Measurements from ENCODE around the gene LIN28A.

Gene LIN28A, protein sequence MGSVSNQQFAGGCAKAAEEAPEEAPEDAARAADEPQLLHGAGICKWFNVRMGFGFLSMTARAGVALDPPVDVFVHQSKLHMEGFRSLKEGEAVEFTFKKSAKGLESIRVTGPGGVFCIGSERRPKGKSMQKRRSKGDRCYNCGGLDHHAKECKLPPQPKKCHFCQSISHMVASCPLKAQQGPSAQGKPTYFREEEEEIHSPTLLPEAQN

DNA sequence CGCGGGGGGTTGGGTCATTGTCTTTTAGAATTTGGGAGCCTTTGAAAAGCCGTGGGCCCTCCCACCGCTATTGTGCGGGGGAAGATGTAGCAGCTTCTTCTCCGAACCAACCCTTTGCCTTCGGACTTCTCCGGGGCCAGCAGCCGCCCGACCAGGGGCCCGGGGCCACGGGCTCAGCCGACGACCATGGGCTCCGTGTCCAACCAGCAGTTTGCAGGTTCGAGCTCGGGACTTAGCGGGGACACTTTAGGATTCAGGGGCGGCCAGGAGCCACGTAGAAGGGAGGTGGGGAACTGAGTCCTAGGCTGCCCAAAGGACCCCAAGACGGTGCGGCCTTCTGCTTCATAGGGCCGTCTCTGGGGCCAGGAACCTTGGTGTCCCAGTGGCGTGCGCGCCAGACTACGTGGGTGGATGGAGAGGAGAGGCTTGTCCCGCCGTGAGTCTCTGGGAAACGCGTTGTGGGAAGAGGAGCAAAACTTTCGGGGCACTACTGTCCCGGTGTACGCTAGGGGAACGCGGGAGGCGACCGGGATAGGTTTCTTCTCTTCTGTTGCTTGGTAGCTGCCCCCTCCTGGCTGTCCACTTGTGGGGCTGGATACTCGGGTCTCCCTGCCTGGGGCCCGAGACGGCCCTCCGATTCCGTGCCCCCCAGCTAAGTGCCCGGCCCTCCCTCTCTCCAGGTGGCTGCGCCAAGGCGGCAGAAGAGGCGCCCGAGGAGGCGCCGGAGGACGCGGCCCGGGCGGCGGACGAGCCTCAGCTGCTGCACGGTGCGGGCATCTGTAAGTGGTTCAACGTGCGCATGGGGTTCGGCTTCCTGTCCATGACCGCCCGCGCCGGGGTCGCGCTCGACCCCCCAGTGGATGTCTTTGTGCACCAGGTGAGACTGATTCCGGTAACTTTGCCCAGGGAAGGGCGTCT lies at the start of gene LIN28A:
Gene LIN28A (plus strand): TSS at position 112 of the 918 bp plus-strand sequence. CDS start 75 bp downstream, at position 187.
- Histone ChIP-seq H3K36me3 (ENCODE audit: insufficient read depth, low read length) (no peaks in the 10 kb centered on the region), H3K4me1 (ENCODE audit: insufficient read depth, low read length) (no peaks in the 10 kb centered on the region), H3K27me3 (ENCODE audit: control insufficient read depth in 1 of 2, insufficient read depth in 2 of 2, low read length in 2 of 2) (peaks cover 27 to 51% of the 10 kb centered on the region in 2 donors), H3K9me3 (ENCODE audit: low read length) (no peaks in the 10 kb centered on the region), H3K27ac (ENCODE audit: low read depth, low read length) (no peak within 1 kb of the TSS), H3K9ac (ENCODE audit: low read length) (no peak within 1 kb of the TSS), H3K4me3 (ENCODE audit: low read depth in 1 of 2, low read length in 2 of 2) (no peak within 1 kb of the TSS)

DNA sequence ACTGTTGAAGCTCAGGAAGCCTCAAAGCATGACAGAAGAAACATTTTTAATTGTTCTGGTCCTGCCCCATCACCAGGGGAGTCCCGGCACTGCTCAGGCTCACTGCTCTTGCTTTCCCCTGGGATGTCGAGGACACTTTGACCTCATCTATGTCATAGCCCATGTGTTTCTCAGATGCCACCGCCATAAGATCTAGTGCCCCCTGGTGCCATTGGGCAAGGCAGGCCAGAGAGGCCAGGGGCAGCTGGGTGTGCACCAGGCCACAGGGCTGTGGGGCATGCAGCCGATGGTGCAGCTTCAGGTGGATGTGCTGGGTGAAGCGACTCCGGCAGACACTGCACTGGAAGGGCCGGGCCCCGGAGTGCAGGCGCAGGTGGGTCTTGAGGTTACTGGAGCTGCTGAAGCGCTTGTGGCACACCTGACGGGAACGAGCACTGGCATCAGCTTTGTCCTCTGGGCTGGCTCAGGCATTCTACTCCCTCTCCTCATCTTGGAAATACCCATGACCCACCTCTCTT lies 49.0 kb upstream of the LIN28A start:
- Histone ChIP-seq H3K9ac (ENCODE audit: low read length) (no peak overlapping the region), H3K4me1 (ENCODE audit: insufficient read depth, low read length) (no peaks in the 10 kb centered on the region), H3K27ac (ENCODE audit: low read depth, low read length) (no peak overlapping the region), H3K27me3 (ENCODE audit: control insufficient read depth in 1 of 2, insufficient read depth in 2 of 2, low read length in 2 of 2) (peaks cover 22 to 42% of the 10 kb centered on the region in 2 donors), H3K9me3 (ENCODE audit: low read length) (no peaks in the 10 kb centered on the region), H3K4me3 (ENCODE audit: low read depth in 1 of 2, low read length in 2 of 2) (no peak overlapping the region), H3K36me3 (ENCODE audit: insufficient read depth, low read length) (no peaks in the 10 kb centered on the region)

DNA sequence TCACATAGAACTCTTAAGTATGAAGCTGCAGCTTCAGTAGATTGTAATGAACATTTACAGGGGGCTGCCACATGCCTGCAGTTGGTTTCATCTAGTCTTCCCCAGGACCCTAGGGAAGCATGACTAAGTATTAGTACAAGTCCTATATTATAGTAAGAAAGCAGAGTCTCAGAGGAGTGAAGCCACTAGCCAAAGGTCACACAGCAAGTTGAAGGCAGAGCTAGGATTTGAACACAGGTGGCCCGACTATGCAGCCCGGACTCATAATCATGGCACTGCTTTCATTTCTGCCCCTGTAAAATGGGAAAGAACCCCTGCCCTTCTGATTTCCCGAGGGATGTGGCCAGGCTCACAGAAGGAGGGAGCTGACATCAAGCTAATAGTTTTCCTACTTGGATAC lies 48.3 kb upstream of the LIN28A start:
- no peaks in the 10 kb centered on the region for H3K9me3 ChIP-seq (ENCODE audit: low read length)

DNA sequence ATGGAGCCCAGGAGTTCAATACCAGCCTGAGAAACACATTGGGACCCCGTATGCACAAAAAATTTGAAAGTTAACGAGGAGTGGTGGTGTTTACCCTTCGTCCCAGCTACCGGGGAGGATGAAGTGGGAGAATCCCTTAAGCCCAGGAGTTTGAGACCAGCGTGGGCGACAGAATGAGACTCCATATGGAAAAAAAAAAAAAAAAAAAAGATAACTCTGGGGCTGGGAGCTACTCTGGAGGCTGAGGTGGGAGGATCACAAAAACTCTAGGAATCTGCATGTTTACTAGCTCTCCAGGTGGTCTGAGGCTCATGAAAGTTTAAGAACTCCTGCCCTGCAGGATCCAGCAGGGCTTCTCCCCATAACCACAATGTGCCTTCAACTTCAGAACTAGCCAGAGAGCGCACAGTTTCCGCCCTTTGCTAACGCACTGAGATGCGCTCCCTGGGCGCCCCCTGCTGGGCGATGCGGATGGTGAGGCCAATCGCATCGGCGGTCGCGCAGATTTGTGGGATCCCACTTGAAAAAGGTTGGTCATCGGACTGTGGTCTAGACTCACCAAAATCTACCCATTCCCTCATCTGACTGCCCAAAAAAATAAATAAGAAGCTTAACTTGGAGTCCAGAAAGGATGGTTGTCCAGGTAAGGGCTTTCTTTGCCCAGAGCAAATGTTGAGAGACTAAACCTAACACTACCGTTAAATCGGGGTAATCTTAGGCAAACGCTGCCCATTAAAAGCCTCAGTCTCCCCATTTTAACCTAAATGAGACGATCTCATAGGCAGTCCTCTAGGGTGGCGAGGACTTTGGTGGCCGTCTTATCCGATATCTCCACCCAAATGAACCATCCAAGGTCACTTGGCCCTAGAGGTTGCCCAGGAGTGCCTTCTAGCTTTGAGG lies 46.8 kb upstream of the LIN28A start:
- no peak overlapping the region for H3K9ac ChIP-seq (ENCODE audit: low read length)
- H3K4me3 ChIP-seq (ENCODE audit: low read depth in 1 of 2, low read length in 2 of 2) = no peak overlapping the region
- H3K4me1 ChIP-seq (ENCODE audit: insufficient read depth, low read length) = no peaks in the 10 kb centered on the region
- H3K27me3 ChIP-seq (ENCODE audit: control insufficient read depth in 1 of 2, insufficient read depth in 2 of 2, low read length in 2 of 2) = peaks cover 22 to 40% of the 10 kb centered on the region in 2 donors
- H3K9me3 ChIP-seq (ENCODE audit: low read length) = no peaks in the 10 kb centered on the region
- no peaks in the 10 kb centered on the region for H3K36me3 ChIP-seq (ENCODE audit: insufficient read depth, low read length)
- H3K27ac ChIP-seq (ENCODE audit: low read depth, low read length) = no peak overlapping the region

More for the DNA sequence above, 48.3 kb upstream of the LIN28A start:
- H3K4me3 ChIP-seq (ENCODE audit: low read depth in 1 of 2, low read length in 2 of 2) = no peak overlapping the region
- H3K27me3 ChIP-seq (ENCODE audit: control insufficient read depth in 1 of 2, insufficient read depth in 2 of 2, low read length in 2 of 2) = peaks cover 22 to 42% of the 10 kb centered on the region in 2 donors
- no peaks in the 10 kb centered on the region for H3K4me1 ChIP-seq (ENCODE audit: insufficient read depth, low read length)
- no peak overlapping the region for H3K27ac ChIP-seq (ENCODE audit: low read depth, low read length)
- H3K9ac ChIP-seq (ENCODE audit: low read length) = no peak overlapping the region
- H3K36me3 ChIP-seq (ENCODE audit: insufficient read depth, low read length) = no peaks in the 10 kb centered on the region

DNA sequence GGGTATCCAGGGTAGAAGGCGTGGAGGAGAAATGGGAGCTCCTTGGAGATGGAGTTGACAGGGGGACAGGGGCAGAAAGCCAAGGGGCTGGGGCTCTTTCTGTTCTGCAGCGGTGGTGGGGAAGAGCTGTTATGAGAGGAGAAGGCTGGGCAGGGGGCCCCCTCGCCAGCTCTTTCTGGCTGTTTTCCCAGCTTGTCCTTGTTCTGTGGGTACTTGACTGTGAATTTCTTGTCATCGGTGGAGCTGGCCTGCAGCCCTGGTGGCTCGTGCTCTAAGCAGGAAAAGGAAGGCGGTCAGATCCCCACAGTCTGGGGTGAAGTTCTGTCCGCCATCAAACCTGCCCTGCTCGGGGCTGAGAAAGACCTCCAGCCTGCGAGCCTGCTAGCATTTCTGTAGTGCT lies 45.7 kb upstream of the LIN28A start:
- no peaks in the 10 kb centered on the region for H3K36me3 ChIP-seq (ENCODE audit: insufficient read depth, low read length)
- H3K27me3 ChIP-seq (ENCODE audit: control insufficient read depth in 1 of 2, insufficient read depth in 2 of 2, low read length in 2 of 2) = peaks cover 20 to 33% of the 10 kb centered on the region in 2 donors
- H3K4me3 ChIP-seq (ENCODE audit: low read depth in 1 of 2, low read length in 2 of 2) = no peak overlapping the region
- no peaks in the 10 kb centered on the region for H3K9me3 ChIP-seq (ENCODE audit: low read length)
- H3K9ac ChIP-seq (ENCODE audit: low read length) = no peak overlapping the region
- H3K27ac ChIP-seq (ENCODE audit: low read depth, low read length) = no peak overlapping the region
- no peaks in the 10 kb centered on the region for H3K4me1 ChIP-seq (ENCODE audit: insufficient read depth, low read length)

DNA sequence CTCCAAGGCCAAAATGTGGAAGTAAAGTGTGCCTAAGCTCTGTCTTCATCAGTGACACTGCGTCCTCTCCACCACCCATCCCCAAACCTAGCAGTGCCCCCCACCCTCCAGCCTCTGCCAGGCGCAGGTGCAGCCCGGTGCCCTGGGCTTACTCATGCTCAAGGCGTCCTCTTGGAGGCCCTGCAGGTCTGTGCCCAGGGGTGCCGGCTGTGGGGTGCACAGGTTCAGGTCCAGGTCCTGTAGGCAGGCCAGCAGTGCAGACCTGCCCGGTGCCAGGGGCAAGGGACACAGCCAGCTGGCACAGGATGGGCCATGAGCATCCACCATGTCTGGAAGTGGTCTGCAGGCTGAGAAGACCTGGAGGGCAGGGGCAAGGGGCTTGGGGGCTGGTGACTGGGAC lies 43.2 kb upstream of the LIN28A start:
- no peaks in the 10 kb centered on the region for H3K9me3 ChIP-seq (ENCODE audit: low read length)
- no peak overlapping the region for H3K4me3 ChIP-seq (ENCODE audit: low read depth in 1 of 2, low read length in 2 of 2)
- H3K4me1 ChIP-seq (ENCODE audit: insufficient read depth, low read length) = no peaks in the 10 kb centered on the region
- H3K36me3 ChIP-seq (ENCODE audit: insufficient read depth, low read length) = no peaks in the 10 kb centered on the region
- no peak overlapping the region for H3K27ac ChIP-seq (ENCODE audit: low read depth, low read length)
- peaks cover 5 to 10% of the 10 kb centered on the region in 2 donors for H3K27me3 ChIP-seq (ENCODE audit: control insufficient read depth in 1 of 2, insufficient read depth in 2 of 2, low read length in 2 of 2)
- H3K9ac ChIP-seq (ENCODE audit: low read length) = no peak overlapping the region

DNA sequence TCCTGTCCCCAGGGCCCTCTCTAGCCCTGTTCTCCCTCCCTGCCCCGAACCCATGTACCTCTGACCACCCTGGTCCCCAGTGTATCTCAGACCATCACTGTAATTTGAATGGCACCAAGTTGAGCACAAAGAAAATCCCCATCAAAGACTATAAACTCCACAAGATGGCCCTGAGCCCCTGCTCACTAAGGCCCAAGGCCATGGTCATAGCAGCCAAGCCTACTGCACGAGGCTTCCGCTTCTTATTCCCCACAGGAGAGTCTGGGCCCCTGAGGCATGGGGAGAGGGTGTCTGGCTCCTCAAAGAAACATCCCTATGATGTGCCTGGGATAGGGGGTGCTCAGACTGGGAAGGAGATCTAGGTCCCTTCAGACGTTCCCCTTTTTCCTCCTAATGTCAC lies 42.6 kb upstream of the LIN28A start:
- Histone ChIP-seq H3K27ac (ENCODE audit: low read depth, low read length) (no peak overlapping the region), H3K36me3 (ENCODE audit: insufficient read depth, low read length) (no peaks in the 10 kb centered on the region), H3K9ac (ENCODE audit: low read length) (no peak overlapping the region), H3K4me1 (ENCODE audit: insufficient read depth, low read length) (no peaks in the 10 kb centered on the region), H3K4me3 (ENCODE audit: low read depth in 1 of 2, low read length in 2 of 2) (no peak overlapping the region), H3K27me3 (ENCODE audit: control insufficient read depth in 1 of 2, insufficient read depth in 2 of 2, low read length in 2 of 2) (peaks cover 5 to 6% of the 10 kb centered on the region in 2 donors), H3K9me3 (ENCODE audit: low read length) (no peaks in the 10 kb centered on the region)

DNA sequence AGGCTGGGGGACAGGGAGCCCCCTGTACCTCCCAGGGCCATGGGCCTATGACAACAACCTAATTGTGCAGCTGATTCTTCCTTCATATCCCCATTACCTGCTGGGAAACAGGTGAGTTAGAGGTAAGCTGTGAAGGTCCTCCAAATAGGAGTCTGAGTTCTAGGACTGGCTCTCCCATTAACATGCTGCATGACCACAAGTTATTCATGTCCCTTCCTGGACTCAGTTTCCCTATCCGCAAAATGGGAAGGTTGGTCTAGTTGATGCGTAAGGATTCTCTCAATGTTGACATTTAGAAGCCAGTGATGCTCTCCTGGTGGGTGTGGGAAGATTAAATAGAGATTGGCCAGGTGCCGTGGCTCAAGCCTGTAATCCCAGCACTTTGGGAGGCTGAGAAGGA lies 42.1 kb upstream of the LIN28A start:
- Histone ChIP-seq H3K9ac (ENCODE audit: low read length) (no peak overlapping the region), H3K9me3 (ENCODE audit: low read length) (no peaks in the 10 kb centered on the region), H3K36me3 (ENCODE audit: insufficient read depth, low read length) (no peaks in the 10 kb centered on the region), H3K4me1 (ENCODE audit: insufficient read depth, low read length) (no peaks in the 10 kb centered on the region), H3K4me3 (ENCODE audit: low read depth in 1 of 2, low read length in 2 of 2) (no peak overlapping the region), H3K27me3 (ENCODE audit: control insufficient read depth in 1 of 2, insufficient read depth in 2 of 2, low read length in 2 of 2) (peaks cover 1 to 5% of the 10 kb centered on the region in 2 donors), H3K27ac (ENCODE audit: low read depth, low read length) (no peak overlapping the region)

DNA sequence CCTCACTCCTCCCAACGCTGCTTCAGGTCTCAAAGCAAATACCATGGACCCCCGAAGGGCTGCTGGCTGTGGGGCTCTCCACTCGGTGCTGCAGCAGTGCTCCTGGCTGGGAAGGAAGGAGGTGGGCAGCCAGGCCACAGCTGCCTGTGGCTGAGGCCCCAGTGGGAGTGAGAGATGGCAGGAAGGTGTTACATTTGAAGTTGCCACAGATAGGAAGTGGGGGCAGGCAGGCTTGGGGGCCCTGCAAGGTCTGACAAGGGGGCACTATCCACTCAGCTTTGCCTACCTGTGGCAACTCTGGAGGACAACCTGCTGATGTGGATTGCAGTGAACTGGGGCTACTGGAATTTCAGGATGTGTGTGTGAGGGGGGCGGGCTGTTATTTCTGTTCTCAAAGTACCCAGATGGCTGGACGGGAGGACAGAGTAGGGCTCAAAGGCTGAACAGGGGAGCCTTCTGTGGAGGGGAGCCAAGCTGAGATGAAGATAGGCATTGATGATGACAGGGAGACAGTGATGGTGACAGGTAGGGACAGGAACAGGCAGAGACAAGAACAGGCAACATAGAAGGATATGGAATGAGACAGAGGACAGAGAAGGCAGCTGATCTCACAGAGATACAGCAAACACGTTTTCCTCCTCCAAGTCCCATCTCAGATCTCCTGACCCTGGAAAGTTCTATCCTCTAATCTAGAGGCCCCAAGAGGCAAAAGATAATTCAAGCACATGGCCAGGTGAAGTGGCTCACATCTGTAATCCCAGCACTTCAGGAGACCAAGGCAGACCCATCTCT lies 39.8 kb upstream of the LIN28A start:
- Histone ChIP-seq H3K9ac (ENCODE audit: low read length) (no peak overlapping the region), H3K9me3 (ENCODE audit: low read length) (no peaks in the 10 kb centered on the region), H3K4me3 (ENCODE audit: low read depth in 1 of 2, low read length in 2 of 2) (no peak overlapping the region), H3K36me3 (ENCODE audit: insufficient read depth, low read length) (no peaks in the 10 kb centered on the region), H3K4me1 (ENCODE audit: insufficient read depth, low read length) (no peaks in the 10 kb centered on the region), H3K27ac (ENCODE audit: low read depth, low read length) (no peak overlapping the region), H3K27me3 (ENCODE audit: control insufficient read depth in 1 of 2, insufficient read depth in 2 of 2, low read length in 2 of 2) (no peaks in the 10 kb centered on the region)

DNA sequence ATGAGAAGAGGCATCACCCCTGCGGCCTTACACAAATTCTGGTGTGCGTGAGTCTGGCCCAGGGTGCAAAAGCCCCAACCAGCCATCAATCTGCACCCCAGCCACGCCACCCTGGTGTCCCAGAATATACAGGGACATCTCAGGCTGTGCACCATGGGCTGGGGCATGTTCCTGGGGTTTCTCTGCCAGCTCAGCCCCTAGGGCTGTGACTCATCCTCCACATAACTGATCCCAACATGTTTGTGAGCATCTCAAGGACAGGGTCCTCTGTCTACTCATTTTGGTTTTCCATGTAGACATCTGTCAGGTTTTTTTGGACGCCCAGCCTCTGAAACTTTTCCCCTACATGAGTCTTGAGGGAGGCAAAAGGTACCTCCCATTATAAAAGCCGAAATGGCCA lies 38.6 kb upstream of the LIN28A start:
- no peak overlapping the region for H3K4me3 ChIP-seq (ENCODE audit: low read depth in 1 of 2, low read length in 2 of 2)
- H3K27me3 ChIP-seq (ENCODE audit: control insufficient read depth in 1 of 2, insufficient read depth in 2 of 2, low read length in 2 of 2) = no peaks in the 10 kb centered on the region
- H3K27ac ChIP-seq (ENCODE audit: low read depth, low read length) = no peak overlapping the region
- H3K9ac ChIP-seq (ENCODE audit: low read length) = no peak overlapping the region
- no peaks in the 10 kb centered on the region for H3K9me3 ChIP-seq (ENCODE audit: low read length)
- H3K36me3 ChIP-seq (ENCODE audit: insufficient read depth, low read length) = no peaks in the 10 kb centered on the region
- no peaks in the 10 kb centered on the region for H3K4me1 ChIP-seq (ENCODE audit: insufficient read depth, low read length)
